KMS-11 (cell line): ENCODE measurements around the gene EARS2.

Experiments used
- H2AFZ ChIP-seq: fragments of 200-600 bp; sonication (generic); 2 replicates; pipeline ENCODE4 v1.6.1; 2016; ENCODE audit warnings: antibody characterized with exemption, mixed run types, low read depth
- H3K27ac ChIP-seq: fragments of 200-600 bp; sonication (generic); 2 replicates; pipeline ENCODE4 v1.6.1; 2016; ENCODE audit warnings: mild to moderate bottlenecking, mixed run types
- H3K27me3 ChIP-seq: fragments of 200-600 bp; sonication (generic); 2 replicates; pipeline ENCODE4 v1.6.1; 2017; ENCODE audit warnings: mild to moderate bottlenecking, low read depth, mixed run types, moderate library complexity; ENCODE audit not compliant: insufficient read depth
- H3K36me3 ChIP-seq: fragments of 200-600 bp; sonication (generic); 2 replicates; pipeline ENCODE4 v1.6.1; 2017; ENCODE audit warnings: mild to moderate bottlenecking, mixed run types; ENCODE audit not compliant: insufficient read depth
- H3K4me1 ChIP-seq: fragments of 200-600 bp; sonication (generic); 2 replicates; pipeline ENCODE4 v1.6.1; 2016; ENCODE audit warnings: mild to moderate bottlenecking, low read depth, mixed run types; ENCODE audit not compliant: poor library complexity, severe bottlenecking
- H3K4me2 ChIP-seq: fragments of 200-600 bp; sonication (generic); 2 replicates; pipeline ENCODE4 v1.7.0; 2016; ENCODE audit warnings: mild to moderate bottlenecking, mixed run types
- H3K4me3 ChIP-seq: fragments of 200-600 bp; sonication (generic); IDR thresholded peaks from 2 replicates; pipeline ENCODE4 v1.6.1; 2017; ENCODE audit warnings: low read depth, low read length, mixed read lengths; ENCODE audit not compliant: insufficient read depth
- H3K79me2 ChIP-seq: fragments of 200-600 bp; sonication (generic); 2 replicates; pipeline ENCODE4 v1.6.1; 2016; ENCODE audit warnings: low read depth, mixed run types; ENCODE audit not compliant: insufficient read depth
- H3K9ac ChIP-seq: fragments of 200-600 bp; sonication (generic); 2 replicates; pipeline ENCODE4 v1.6.1; 2016; ENCODE audit warnings: mild to moderate bottlenecking, mixed run types
- H4K20me1 ChIP-seq: fragments of 200-600 bp; sonication (generic); 2 replicates; pipeline ENCODE4 v1.6.1; 2016; ENCODE audit warnings: mild to moderate bottlenecking, mixed run types; ENCODE audit not compliant: insufficient read depth
- CTCF ChIP-seq: fragments of 200-600 bp; sonication (generic); conservative IDR thresholded peaks from 2 replicates; pipeline ENCODE4 v1.6.1; 2017; ENCODE audit warnings: low read depth, mild to moderate bottlenecking, antibody characterized with exemption, low read length, moderate library complexity, mixed read lengths

The EARS2 gene

GRCh38 chr16:23500212-23500861 is 56.8 kb downstream of the EARS2 start:
- H3K4me3 ChIP-seq, result no peak overlapping the region
- peaks cover 12% of the 10 kb centered on the region; the same call in 1 of the 2 replicates for H4K20me1 ChIP-seq
- H3K36me3 ChIP-seq, result peaks cover 7% of the 10 kb centered on the region; the same call in 1 of the 2 replicates
- H3K9ac ChIP-seq, result no peak overlapping the region
- peaks cover 95% of the 10 kb centered on the region for H3K79me2 ChIP-seq
- no peak overlapping the region for H3K4me2 ChIP-seq
- H2AFZ ChIP-seq, result no peak overlapping the region
- H3K27ac ChIP-seq, result no peak overlapping the region
- H3K27me3 ChIP-seq, result no peaks in the 10 kb centered on the region
- H3K4me1 ChIP-seq, result peaks cover 19% of the 10 kb centered on the region
- no peak for TF ChIP-seq CTCF

GRCh38 chr16:23499801-23500200 is 57.3 kb downstream of the EARS2 start:
- H4K20me1 ChIP-seq, result peaks cover 6% of the 10 kb centered on the region; the same call in 1 of the 2 replicates
- H3K36me3 ChIP-seq, result peaks cover 11% of the 10 kb centered on the region; the same call in 1 of the 2 replicates
- no peak overlapping the region for H2AFZ ChIP-seq
- H3K9ac ChIP-seq, result no peak overlapping the region
- TF ChIP-seq CTCF, result no peak
- no peak overlapping the region for H3K4me3 ChIP-seq
- peaks cover 93% of the 10 kb centered on the region for H3K79me2 ChIP-seq
- no peak overlapping the region for H3K4me2 ChIP-seq
- peaks cover 13% of the 10 kb centered on the region for H3K4me1 ChIP-seq
- H3K27ac ChIP-seq, result no peak overlapping the region
- no peaks in the 10 kb centered on the region for H3K27me3 ChIP-seq

GRCh38 chr16:23498863-23499262 is 58.3 kb downstream of the EARS2 start:
- Histone ChIP-seq H4K20me1 (peaks cover 2% of the 10 kb centered on the region; the same call in 1 of the 2 replicates), H3K4me1 (peaks cover 4% of the 10 kb centered on the region), H3K27ac (no peak overlapping the region), H3K79me2 (peaks cover 83% of the 10 kb centered on the region), H3K27me3 (no peaks in the 10 kb centered on the region), H2AFZ (no peak overlapping the region), H3K36me3 (peaks cover 11% of the 10 kb centered on the region; the same call in 1 of the 2 replicates), H3K4me3 (no peak overlapping the region), H3K9ac (no peak overlapping the region), H3K4me2 (no peak overlapping the region)
- no peak for TF ChIP-seq CTCF

- no peak overlapping the region for H3K9ac ChIP-seq
- peaks cover 3% of the 10 kb centered on the region; the same call in 1 of the 2 replicates for H4K20me1 ChIP-seq
- no peaks in the 10 kb centered on the region for H3K27me3 ChIP-seq
- no peak overlapping the region for H3K4me2 ChIP-seq
- peaks cover 71% of the 10 kb centered on the region for H3K79me2 ChIP-seq
- H3K36me3 ChIP-seq, result peaks cover 14% of the 10 kb centered on the region; the same call in 1 of the 2 replicates
- no peak overlapping the region for H3K27ac ChIP-seq
- no peak for TF ChIP-seq CTCF
- H3K4me3 ChIP-seq, result no peak overlapping the region
- no peaks in the 10 kb centered on the region for H3K4me1 ChIP-seq
- H2AFZ ChIP-seq, result no peak overlapping the region
Observed at GRCh38 chr16:23497543-23497868, 59.6 kb downstream of the EARS2 start.
